OCI-LY1 (cell line): ENCODE measurements around the gene MNT.
A peak's percentile ranks its signal among the peaks of the same experiment; 100 is the strongest.

Experiments
- H2AFZ ChIP-seq: fragments of 200-600 bp; sonication (generic), shearing (Covaris generic); 2 replicates; pipeline ENCODE4 v1.6.0; 2014; ENCODE audit warnings: antibody characterized with exemption, mild to moderate bottlenecking, low read length
- H3F3A ChIP-seq: fragments of 200-600 bp; sonication (generic), shearing (Covaris generic); 2 replicates; pipeline ENCODE4 v1.6.0; 2014; ENCODE audit warnings: mild to moderate bottlenecking, antibody characterized with exemption, low read length, moderate library complexity; ENCODE audit not compliant: insufficient read depth
- H3K27ac ChIP-seq: fragments of 200-600 bp; sonication (generic); 2 replicates; pipeline ENCODE4 v1.5.1; 2014; ENCODE audit warnings: low read length, mixed run types, mild to moderate bottlenecking, low read depth; ENCODE audit not compliant: poor library complexity, severe bottlenecking
- H3K27me3 ChIP-seq: fragments of 200-600 bp; sonication (generic); 2 replicates; pipeline ENCODE4 v1.6.0; 2014; ENCODE audit warnings: antibody characterized with exemption, mild to moderate bottlenecking, low read length, moderate library complexity; ENCODE audit not compliant: insufficient read depth
- H3K36me3 ChIP-seq: fragments of 200-600 bp; sonication (generic); 2 replicates; pipeline ENCODE4 v1.6.1; 2014; ENCODE audit warnings: mild to moderate bottlenecking, antibody characterized with exemption, low read length, moderate library complexity, mixed read lengths; ENCODE audit not compliant: insufficient read depth
- H3K4me1 ChIP-seq: fragments of 200-600 bp; sonication (generic); 2 replicates; pipeline ENCODE4 v1.5.1; 2014; ENCODE audit warnings: mild to moderate bottlenecking, low read length, moderate library complexity; ENCODE audit not compliant: insufficient read depth, severe bottlenecking
- H3K4me2 ChIP-seq: fragments of 200-600 bp; sonication (generic), shearing (Covaris generic); 2 replicates; pipeline ENCODE4 v1.6.1; 2014; ENCODE audit warnings: low read length
- H3K4me3 ChIP-seq: fragments of 200-600 bp; sonication (generic); 2 replicates; pipeline ENCODE4 v1.5.1; 2014; ENCODE audit warnings: low read length, low read depth, mild to moderate bottlenecking, mixed read lengths; ENCODE audit not compliant: poor library complexity, severe bottlenecking
- H3K79me2 ChIP-seq: fragments of 200-600 bp; shearing (Covaris generic); 2 replicates; pipeline ENCODE4 v1.6.1; 2016; ENCODE audit warnings: mixed run types, low read length, mixed read lengths; ENCODE audit not compliant: insufficient read depth
- H3K9ac ChIP-seq: fragments of 200-600 bp; sonication (generic), shearing (Covaris generic); 2 replicates; pipeline ENCODE4 v1.6.1; 2014; ENCODE audit warnings: mild to moderate bottlenecking, low read length, mixed read lengths
- H3K9me2 ChIP-seq: fragments of 200-600 bp; sonication (generic), shearing (Covaris generic); 2 replicates; pipeline ENCODE4 v1.6.1; 2014; ENCODE audit warnings: low read depth, mild to moderate bottlenecking, low read length, mixed read lengths
- H3K9me3 ChIP-seq: fragments of 200-600 bp; shearing (Covaris generic); 2 replicates; pipeline ENCODE4 v1.6.1; 2014; ENCODE audit warnings: low read length, mixed read lengths
- H4K20me1 ChIP-seq: fragments of 200-600 bp; sonication (generic), shearing (Covaris generic); 2 replicates; pipeline ENCODE4 v1.6.0; 2016; ENCODE audit warnings: mild to moderate bottlenecking, low read length; ENCODE audit not compliant: insufficient read depth
- CTCF ChIP-seq: fragments of 200-600 bp; sonication (generic), shearing (Covaris generic); IDR thresholded peaks from 2 replicates; pipeline ENCODE4 v1.5.1; 2017; ENCODE audit warnings: mild to moderate bottlenecking, antibody characterized with exemption, low read length, moderate library complexity, mixed read lengths
- EZH2 ChIP-seq: fragments of 200-600 bp; sonication (generic), shearing (Covaris generic); IDR thresholded peaks from 2 replicates; pipeline ENCODE4 v1.8.0; 2017; ENCODE audit warnings: borderline replicate concordance, mixed run types, mild to moderate bottlenecking, antibody characterized with exemption, low read length, moderate library complexity, mixed read lengths

Gene MNT

GRCh38 chr17:2388020-2388682 is 12.7 kb downstream of the MNT start:
- TF ChIP-seq CTCF (no peak), EZH2 (no peak)
- Histone ChIP-seq H3K9me3 (no peaks in the 10 kb centered on the region), H3K4me1 (peaks cover 29% of the 10 kb centered on the region), H3K27ac (no peak overlapping the region), H2AFZ (no peak overlapping the region), H3K79me2 (no peaks in the 10 kb centered on the region), H4K20me1 (no peaks in the 10 kb centered on the region), H3K9me2 (no peaks in the 10 kb centered on the region), H3K4me2 (no peak overlapping the region), H3K36me3 (peaks cover 5% of the 10 kb centered on the region; the same call in 1 of the 2 replicates), H3K4me3 (no peak overlapping the region), H3F3A (no peaks in the 10 kb centered on the region), H3K27me3 (no peaks in the 10 kb centered on the region), H3K9ac (no peak overlapping the region)

- H4K20me1 ChIP-seq = no peaks in the 10 kb centered on the region
- TF ChIP-seq CTCF = no peak
- no peak for TF ChIP-seq EZH2
- no peaks in the 10 kb centered on the region for H3K79me2 ChIP-seq
- H3K36me3 ChIP-seq = peaks cover 5% of the 10 kb centered on the region; the same call in 1 of the 2 replicates
- H3K9ac ChIP-seq = no peak overlapping the region
- no peak overlapping the region for H2AFZ ChIP-seq
- no peaks in the 10 kb centered on the region for H3K9me3 ChIP-seq
- H3K27me3 ChIP-seq = no peaks in the 10 kb centered on the region
- no peaks in the 10 kb centered on the region for H3F3A ChIP-seq
- H3K4me1 ChIP-seq = peaks cover 33% of the 10 kb centered on the region
- H3K27ac ChIP-seq = no peak overlapping the region
- no peak overlapping the region for H3K4me3 ChIP-seq
- no peaks in the 10 kb centered on the region for H3K9me2 ChIP-seq
- H3K4me2 ChIP-seq = no peak overlapping the region
These were observed 13.5 kb downstream of the MNT start for GRCh38 chr17:2387086-2388019.

GRCh38 chr17:2386400-2387085 is 14.3 kb downstream of the MNT start:
- Histone ChIP-seq H3K9me3 (no peaks in the 10 kb centered on the region), H3K9me2 (no peaks in the 10 kb centered on the region), H3K36me3 (peaks cover 5% of the 10 kb centered on the region; the same call in 1 of the 2 replicates), H3K4me2 (no peak overlapping the region; the same call in 1 of the 2 replicates), H2AFZ (no peak overlapping the region), H3K27ac (peak overlapping the region; percentile 29), H4K20me1 (no peaks in the 10 kb centered on the region), H3K79me2 (no peaks in the 10 kb centered on the region), H3K4me3 (no peak overlapping the region), H3K4me1 (peaks cover 27% of the 10 kb centered on the region), H3F3A (no peaks in the 10 kb centered on the region), H3K9ac (no peak overlapping the region; the same call in 1 of the 2 replicates), H3K27me3 (no peaks in the 10 kb centered on the region)
- TF ChIP-seq EZH2 = no peak
- no peak for TF ChIP-seq CTCF
